K562 (cell line): Measurements from ENCODE around the gene ELF5. TPM values are rescaled to one million over a fixed set of nuclear protein-coding genes. Genes with fewer than 3 reads are reported as not detected.

Experiments used
- ATAC-seq: fragments of 200-7000 bp; cut with Tn5 transposase; 3 replicates; pipeline ENCODE4 v1.9.1; 2020; ENCODE audit warnings: moderate library complexity
- BruUV-seq: library from RNA; stranded (reverse); fragments of 400-500 nt; replicated peaks from 2 replicates; lab custom pipeline; 2021; lab: Mats Ljungman, UMichigan
- CTCF ChIA-PET: fragments of 300-600 bp; formaldehyde crosslinking; extraction: SDS; loops from one replicate; lab custom pipeline; 2021; ENCODE audit warnings: low intra/inter-chr PET ratio; lab: Yijun Ruan, JAX
- POLR2A ChIA-PET: fragments of 300-600, 350-650 bp; sonication (Branson Sonifier 250); formaldehyde crosslinking; extraction: SDS; loops from one replicate; lab custom pipeline; 2021; ENCODE audit warnings: antibody characterized with exemption, inconsistent platforms; lab: Yijun Ruan, JAX
- DNase-seq, 4 experiments: peaks; one replicate each; pipeline versions ENCODE4 v3.0.0 to v3.0.0-alpha.2; 2011 to 2018; ENCODE audit warnings: low spot score in 3 of 4, mixed read lengths in 3 of 4; ENCODE audit errors: extremely low read depth in 1 of 4
- FAIRE-seq: peaks from 2 replicates; lab custom pipeline; 2011; peaks lifted over from hg19 to GRCh38; lab: Jason Lieb, UNC
- H2AFZ ChIP-seq: 2 replicates; pipeline ENCODE4 v1.6.0; 2011; ENCODE audit warnings: low read depth, low read length, control low read depth, inconsistent platforms
- H3K27ac ChIP-seq: fragments of 200-600 bp; 3 replicates; pipeline ENCODE4 v1.8.0; 2011; ENCODE audit warnings: low read depth, mild to moderate bottlenecking, control low read depth, inconsistent platforms, low read length, moderate library complexity, mixed read lengths; ENCODE audit errors: extremely low read depth
- H3K27me3 ChIP-seq, 2 experiments: fragments of 300-600 bp in 1 of 2; 2 replicates in 1 of 2; 3 replicates in 1 of 2; pipeline versions ENCODE4 v1.6.0 to v1.8.0; 2011; ENCODE audit warnings: inconsistent platforms in 2 of 2, low read length in 2 of 2, mild to moderate bottlenecking in 1 of 2, mixed read lengths in 1 of 2, moderate library complexity in 1 of 2; ENCODE audit not compliant: control insufficient read depth in 2 of 2, insufficient read depth in 2 of 2
- H3K36me3 ChIP-seq: fragments of 300-600 bp; 3 replicates; pipeline ENCODE4 v1.8.0; 2011; ENCODE audit warnings: mild to moderate bottlenecking, low read length, inconsistent platforms; ENCODE audit not compliant: control insufficient read depth, insufficient read depth
- H3K4me1 ChIP-seq, 2 experiments: fragments of 200-600 bp in 1 of 2; replicated peaks in 1 of 2; 2 replicates in 1 of 2; 3 replicates in 1 of 2; pipeline versions ENCODE4 v1.5.1 to v1.8.0; 2011; ENCODE audit warnings: inconsistent platforms in 2 of 2, low read length in 2 of 2, mild to moderate bottlenecking in 1 of 2, mixed read lengths in 1 of 2, moderate library complexity in 1 of 2; ENCODE audit not compliant: control insufficient read depth in 2 of 2, insufficient read depth in 2 of 2
- H3K4me2 ChIP-seq: 2 replicates; pipeline ENCODE4 v1.6.1; 2011; ENCODE audit warnings: low read length, control low read depth, inconsistent platforms, mixed read lengths; ENCODE audit not compliant: insufficient read depth
- H3K4me3 ChIP-seq: fragments of 200-600 bp; sonication (generic), shearing (Covaris generic); 2 replicates; pipeline ENCODE4 v1.5.1; 2016; ENCODE audit warnings: control low read depth, inconsistent platforms
- H3K79me2 ChIP-seq: fragments of 200-600 bp; 3 replicates; pipeline ENCODE4 v1.8.0; 2011; ENCODE audit warnings: low read length, inconsistent platforms; ENCODE audit not compliant: control insufficient read depth, insufficient read depth
- H3K9ac ChIP-seq, 2 experiments: 2 replicates each; pipeline versions ENCODE4 v1.6.0 to v1.6.1; 2011; ENCODE audit warnings: low read depth in 2 of 2, low read length in 2 of 2, control low read depth in 1 of 2, inconsistent platforms in 1 of 2, mild to moderate bottlenecking in 1 of 2, mixed read lengths in 1 of 2; ENCODE audit not compliant: insufficient read depth in 1 of 2
- H3K9me1 ChIP-seq: one replicate; pipeline ENCODE4 v1.6.0; 2011; ENCODE audit warnings: inconsistent platforms, mild to moderate bottlenecking, low read length, moderate library complexity; ENCODE audit not compliant: control insufficient read depth, insufficient read depth
- H3K9me3 ChIP-seq: replicated peaks from 2 replicates; pipeline ENCODE4 v1.5.1; 2011; ENCODE audit warnings: low read depth, low read length, inconsistent platforms; ENCODE audit not compliant: control insufficient read depth, insufficient read depth
- H4K20me1 ChIP-seq: replicated peaks from 2 replicates; pipeline ENCODE4 v1.6.1; 2011; ENCODE audit warnings: low read length, inconsistent platforms, mixed read lengths; ENCODE audit not compliant: control insufficient read depth, insufficient read depth
- ADNP ChIP-seq: fragments of 200-800 bp; sonication (Bioruptor generic); IDR thresholded peaks from 2 replicates; pipeline ENCODE4 v1.6.1; 2016; ENCODE audit warnings: missing genetic modification characterization, missing compliant biosample characterization
- ARID3B ChIP-seq: fragments of 250-450 bp; sonication (Bioruptor Pico); IDR thresholded peaks from 2 replicates; pipeline ENCODE4 v1.4.0; 2020; ENCODE audit warnings: borderline replicate concordance
- L3MBTL2 ChIP-seq: fragments of 450-650 bp; IDR thresholded peaks from 2 replicates; pipeline ENCODE4 v1.6.1; 2016; ENCODE audit warnings: mild to moderate bottlenecking, moderate library complexity
- SLC30A9 ChIP-seq: fragments of 250-450 bp; sonication (Bioruptor Pico); IDR thresholded peaks from 2 replicates; pipeline ENCODE4 v1.8.0; 2022; ENCODE audit warnings: mild to moderate bottlenecking, moderate library complexity
- ZNF639 ChIP-seq, 2 experiments: fragments of 200-800 bp in 1 of 2; sonication (Bioruptor generic) in 1 of 2; sonication (generic) in 1 of 2; formaldehyde crosslinking in 1 of 2; IDR thresholded peaks in 1 of 2; conservative IDR thresholded peaks in 1 of 2; 2 replicates each; pipeline versions ENCODE4 v1.5.0 to v1.6.1; 2016 to 2020; ENCODE audit warnings: missing compliant biosample characterization in 1 of 2, missing genetic modification characterization in 1 of 2, missing genetic modification reagents in 1 of 2
- WGBS: fragments of 100-300 bp; shearing (Covaris generic); methylation state at CpG from one replicate; pipeline ENCODE4 v1.1.6; 2016; ENCODE audit warnings: low coverage, mixed read lengths; ENCODE audit not compliant: insufficient coverage; ENCODE audit errors: missing lambda C conversion rate; 5-methylcytosine and 5-hydroxymethylcytosine counted together
- in situ Hi-C: fragments of 300-500 bp; cut with MboI; formaldehyde crosslinking; loops from 4 replicates; pipeline ENCODE4 v1.15.0; 2018; ENCODE audit warnings: inconsistent platforms, mixed read lengths
- intact Hi-C: fragments of 100-400 bp; cut with micrococcal nuclease; formaldehyde crosslinking; loops from 2 replicates; pipeline ENCODE4 v1.14.2; 2022
- polyA plus RNA-seq, 8 experiments: library from polyadenylated mRNA; depleted of rRNA in 4 of 8; stranded (reverse) in 5 of 8; unstranded in 3 of 8; fragments of >200 nt; fragmentation: Nextera tagmentation in 2 of 8; fragmentation: Illumina TruSeq in 1 of 8; extraction: Ambion mirVana in 2 of 8; extraction: Trizol in 1 of 8; gene quantifications; 2 replicates each; pipeline versions ENCODE4 v1.2.1 to v1.2.3, GENCODE V29; 2011 to 2014; ENCODE audit warnings: inconsistent platforms in 1 of 8, missing spikeins in 1 of 8
- total RNA-seq, 7 experiments: library from RNA; depleted of rRNA in 6 of 7; stranded (reverse); fragments of >200 nt in 6 of 7; fragmentation: Illumina TruSeq in 2 of 7; extraction: Trizol in 2 of 7; gene quantifications; 2 replicates each; pipeline versions ENCODE4 v1.2.1 to v1.2.3, GENCODE V29; 2011 to 2021; ENCODE audit warnings: low replicate concordance in 1 of 7
- TF ChIP-seq, protein P1 (sequence below): fragments of 450-650 bp; IDR thresholded peaks from 2 replicates; pipeline ENCODE4 v1.7.0; 2016; ENCODE audit warnings: borderline replicate concordance
- TF ChIP-seq, protein P2 (sequence below): fragments of 250-450 bp; sonication (Bioruptor Pico); IDR thresholded peaks from 2 replicates; pipeline ENCODE4 v1.4.0; 2020; ENCODE audit warnings: mild to moderate bottlenecking, moderate library complexity
- TF ChIP-seq, protein P3 (sequence below): fragments of 450-650 bp; formaldehyde crosslinking; IDR thresholded peaks from 2 replicates; pipeline ENCODE4 v1.4.0; 2020; ENCODE audit warnings: mild to moderate bottlenecking, moderate library complexity

The ELF5 gene
- total and polyA plus RNA-seq, 9 of the 15 experiments (the other 6 are each of a cell fraction or from before 2014, with no cell fraction given) = not detected

DNA sequence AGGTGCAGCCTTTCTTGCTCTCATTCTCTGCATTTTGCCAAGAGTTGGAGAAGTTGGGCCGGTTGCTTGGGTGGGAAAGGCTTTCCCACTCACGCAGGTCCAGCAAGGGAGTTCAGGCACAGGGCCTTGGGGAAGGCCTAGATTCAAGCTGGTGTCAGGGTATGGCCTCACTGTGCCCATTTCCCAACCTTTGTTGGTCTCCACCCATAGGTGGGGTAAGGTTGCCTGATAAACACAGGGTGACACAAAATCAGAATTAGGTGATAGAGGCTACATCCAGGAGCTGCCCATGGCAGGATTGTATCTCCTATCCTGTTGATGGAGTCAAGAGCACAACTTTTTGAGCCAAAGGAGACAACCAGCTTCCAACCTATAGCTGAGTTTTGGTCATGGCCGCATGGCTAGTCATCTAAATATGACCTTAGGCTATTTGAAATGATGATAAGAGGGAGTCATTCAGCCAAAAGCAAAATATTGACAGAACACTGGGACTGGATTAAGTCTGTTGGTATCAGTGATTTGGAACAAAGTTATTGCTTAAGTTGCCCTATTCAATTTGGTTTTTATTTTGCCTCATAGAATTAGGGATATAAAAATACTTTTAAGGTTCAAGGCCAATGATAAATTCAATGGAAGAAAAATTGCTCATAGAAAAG, 54.0 kb downstream of the ELF5 start (continued):
- TF ChIP-seq ZNF639 (CRISPR knock-in tag; conservative IDR thresholded peaks at IDR 0.05 in 1 of 2, IDR thresholded peaks at IDR 0.05 in 1 of 2) (no peak), ADNP (tag) (no peak), L3MBTL2 (no peak)

DNA sequence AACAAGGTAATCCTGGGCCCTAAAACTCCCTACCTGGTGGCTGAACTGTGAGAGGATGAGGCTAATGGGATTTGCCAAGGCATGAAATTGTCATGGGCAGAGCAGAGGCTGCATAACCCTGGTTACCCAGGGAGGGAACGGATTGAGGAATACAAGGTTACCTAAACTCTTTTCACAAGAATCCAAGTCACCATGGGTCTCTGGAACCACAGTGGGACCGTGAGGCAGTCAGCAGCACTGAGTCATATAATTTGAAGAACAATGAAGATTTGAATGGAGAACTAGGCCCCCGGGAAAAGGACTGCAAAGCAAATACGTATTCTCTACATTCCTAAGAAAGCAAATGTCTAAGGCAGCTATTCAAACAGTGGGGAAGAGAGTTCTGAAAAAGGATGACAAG, 55.1 kb downstream of the ELF5 start:
- in situ Hi-C loops = no loop called here
- ChIA-PET POLR2A (interaction anchor here (0.8 to 1.6 kb wide), 2 partner anchors 11 to 19 kb away, joined by 3 to 5 read pairs; no protein-coding TSS in a partner anchor), CTCF (no interaction called here)
- TF ChIP-seq, protein P1, sequence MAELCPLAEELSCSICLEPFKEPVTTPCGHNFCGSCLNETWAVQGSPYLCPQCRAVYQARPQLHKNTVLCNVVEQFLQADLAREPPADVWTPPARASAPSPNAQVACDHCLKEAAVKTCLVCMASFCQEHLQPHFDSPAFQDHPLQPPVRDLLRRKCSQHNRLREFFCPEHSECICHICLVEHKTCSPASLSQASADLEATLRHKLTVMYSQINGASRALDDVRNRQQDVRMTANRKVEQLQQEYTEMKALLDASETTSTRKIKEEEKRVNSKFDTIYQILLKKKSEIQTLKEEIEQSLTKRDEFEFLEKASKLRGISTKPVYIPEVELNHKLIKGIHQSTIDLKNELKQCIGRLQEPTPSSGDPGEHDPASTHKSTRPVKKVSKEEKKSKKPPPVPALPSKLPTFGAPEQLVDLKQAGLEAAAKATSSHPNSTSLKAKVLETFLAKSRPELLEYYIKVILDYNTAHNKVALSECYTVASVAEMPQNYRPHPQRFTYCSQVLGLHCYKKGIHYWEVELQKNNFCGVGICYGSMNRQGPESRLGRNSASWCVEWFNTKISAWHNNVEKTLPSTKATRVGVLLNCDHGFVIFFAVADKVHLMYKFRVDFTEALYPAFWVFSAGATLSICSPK = no peak
- TF ChIP-seq, protein P2, sequence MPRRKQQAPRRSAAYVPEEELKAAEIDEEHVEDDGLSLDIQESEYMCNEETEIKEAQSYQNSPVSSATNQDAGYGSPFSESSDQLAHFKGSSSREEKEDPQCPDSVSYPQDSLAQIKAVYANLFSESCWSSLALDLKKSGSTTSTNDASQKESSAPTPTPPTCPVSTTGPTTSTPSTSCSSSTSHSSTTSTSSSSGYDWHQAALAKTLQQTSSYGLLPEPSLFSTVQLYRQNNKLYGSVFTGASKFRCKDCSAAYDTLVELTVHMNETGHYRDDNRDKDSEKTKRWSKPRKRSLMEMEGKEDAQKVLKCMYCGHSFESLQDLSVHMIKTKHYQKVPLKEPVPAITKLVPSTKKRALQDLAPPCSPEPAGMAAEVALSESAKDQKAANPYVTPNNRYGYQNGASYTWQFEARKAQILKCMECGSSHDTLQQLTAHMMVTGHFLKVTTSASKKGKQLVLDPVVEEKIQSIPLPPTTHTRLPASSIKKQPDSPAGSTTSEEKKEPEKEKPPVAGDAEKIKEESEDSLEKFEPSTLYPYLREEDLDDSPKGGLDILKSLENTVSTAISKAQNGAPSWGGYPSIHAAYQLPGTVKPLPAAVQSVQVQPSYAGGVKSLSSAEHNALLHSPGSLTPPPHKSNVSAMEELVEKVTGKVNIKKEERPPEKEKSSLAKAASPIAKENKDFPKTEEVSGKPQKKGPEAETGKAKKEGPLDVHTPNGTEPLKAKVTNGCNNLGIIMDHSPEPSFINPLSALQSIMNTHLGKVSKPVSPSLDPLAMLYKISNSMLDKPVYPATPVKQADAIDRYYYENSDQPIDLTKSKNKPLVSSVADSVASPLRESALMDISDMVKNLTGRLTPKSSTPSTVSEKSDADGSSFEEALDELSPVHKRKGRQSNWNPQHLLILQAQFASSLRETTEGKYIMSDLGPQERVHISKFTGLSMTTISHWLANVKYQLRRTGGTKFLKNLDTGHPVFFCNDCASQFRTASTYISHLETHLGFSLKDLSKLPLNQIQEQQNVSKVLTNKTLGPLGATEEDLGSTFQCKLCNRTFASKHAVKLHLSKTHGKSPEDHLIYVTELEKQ (CRISPR knock-in tag) = no peak
- no peak for TF ChIP-seq SLC30A9 (CRISPR knock-in tag)
- no peak for TF ChIP-seq ARID3B (CRISPR knock-in tag)
- TF ChIP-seq, protein P3, sequence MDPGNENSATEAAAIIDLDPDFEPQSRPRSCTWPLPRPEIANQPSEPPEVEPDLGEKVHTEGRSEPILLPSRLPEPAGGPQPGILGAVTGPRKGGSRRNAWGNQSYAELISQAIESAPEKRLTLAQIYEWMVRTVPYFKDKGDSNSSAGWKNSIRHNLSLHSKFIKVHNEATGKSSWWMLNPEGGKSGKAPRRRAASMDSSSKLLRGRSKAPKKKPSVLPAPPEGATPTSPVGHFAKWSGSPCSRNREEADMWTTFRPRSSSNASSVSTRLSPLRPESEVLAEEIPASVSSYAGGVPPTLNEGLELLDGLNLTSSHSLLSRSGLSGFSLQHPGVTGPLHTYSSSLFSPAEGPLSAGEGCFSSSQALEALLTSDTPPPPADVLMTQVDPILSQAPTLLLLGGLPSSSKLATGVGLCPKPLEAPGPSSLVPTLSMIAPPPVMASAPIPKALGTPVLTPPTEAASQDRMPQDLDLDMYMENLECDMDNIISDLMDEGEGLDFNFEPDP (CRISPR knock-in tag) = no peak

More for the DNA sequence above, 55.1 kb downstream of the ELF5 start:
- WGBS = 94% methylated on average over 4 of the region's 4 CpGs
- ATAC-seq = no peak
- Histone ChIP-seq H3K36me3 (peaks cover 93% of the 10 kb centered on the region), H3K4me1 (peaks cover 0 to 2% of the 10 kb centered on the region in 2 experiments; a peak in 1 of 5 replicates), H3K4me3 (no peak overlapping the region), H3K27me3 (no peaks in the 10 kb centered on the region), H3K27ac (no peak overlapping the region), H3K79me2 (no peaks in the 10 kb centered on the region), H3K4me2 (no peak overlapping the region), H3K9me1 (no peaks in the 10 kb centered on the region), H3K9me3 (no peaks in the 10 kb centered on the region), H3K9ac (no peak overlapping the region), H4K20me1 (no peaks in the 10 kb centered on the region), H2AFZ (no peak overlapping the region)
- BruUV-seq = no TSS peak
- no peak for FAIRE-seq
- intact Hi-C loops = no loop called here
- DNase-seq = no peak
